ENCODE measurements around the gene TEX26.

Gene TEX26

GRCh38 chr13:30972888-30973377 is 40.5 kb downstream of the TEX26 start:
- TF ChIP-seq CTCF (conservative IDR thresholded peaks at IDR 0.05; ENCODE audit: low read depth, low read length), result no peak
- DNase-seq (ENCODE audit: low read depth), result no peak
- H3K4me3 ChIP-seq (ENCODE audit: low read length), result no peak overlapping the region

GRCh38 chr13:30974350-30974749 is 41.9 kb downstream of the TEX26 start:
- no peak for TF ChIP-seq CTCF (conservative IDR thresholded peaks at IDR 0.05; ENCODE audit: low read depth, low read length)
- H3K4me3 ChIP-seq (ENCODE audit: low read length), result no peak overlapping the region
- DNase-seq (ENCODE audit: low read depth), result no peak

GRCh38 chr13:30976025-30976424 is 43.6 kb downstream of the TEX26 start:
- TF ChIP-seq CTCF (conservative IDR thresholded peaks at IDR 0.05; ENCODE audit: low read depth, low read length), result no peak
- H3K4me3 ChIP-seq (ENCODE audit: low read length), result no peak overlapping the region
- no peak for DNase-seq (ENCODE audit: low read depth)

GRCh38 chr13:30978981-30979956 is 46.8 kb downstream of the TEX26 start:
- H3K4me3 ChIP-seq (ENCODE audit: low read length), result no peak overlapping the region
- peak; percentile 63 for TF ChIP-seq CTCF (conservative IDR thresholded peaks at IDR 0.05; ENCODE audit: low read depth, low read length)
- DNase-seq (ENCODE audit: low read depth), result no peak

- no peak for DNase-seq (ENCODE audit: low read depth)
- H3K4me3 ChIP-seq (ENCODE audit: low read length), result no peak overlapping the region
- no peak for TF ChIP-seq CTCF (conservative IDR thresholded peaks at IDR 0.05; ENCODE audit: low read depth, low read length)
Measured at GRCh38 chr13:30982506-30982905, 50.0 kb downstream of the TEX26 start.

GRCh38 chr13:30982906-30983305 is 50.5 kb downstream of the TEX26 start:
- H3K4me3 ChIP-seq (ENCODE audit: low read length), result no peak overlapping the region
- no peak for TF ChIP-seq CTCF (conservative IDR thresholded peaks at IDR 0.05; ENCODE audit: low read depth, low read length)
- DNase-seq (ENCODE audit: low read depth), result no peak

GRCh38 chr13:30983431-30983830 is 51.0 kb downstream of the TEX26 start:
- no peak overlapping the region for H3K4me3 ChIP-seq (ENCODE audit: low read length)
- no peak for TF ChIP-seq CTCF (conservative IDR thresholded peaks at IDR 0.05; ENCODE audit: low read depth, low read length)
- no peak for DNase-seq (ENCODE audit: low read depth)
